ENCODE measurements around the gene NFATC2IP.
"Not testable (repeated sequence)": the region's sequence is repeated elsewhere in the genome, so short reads cannot be mapped to it uniquely, and the experiment has no call there.

NFATC2IP gene

DNA sequence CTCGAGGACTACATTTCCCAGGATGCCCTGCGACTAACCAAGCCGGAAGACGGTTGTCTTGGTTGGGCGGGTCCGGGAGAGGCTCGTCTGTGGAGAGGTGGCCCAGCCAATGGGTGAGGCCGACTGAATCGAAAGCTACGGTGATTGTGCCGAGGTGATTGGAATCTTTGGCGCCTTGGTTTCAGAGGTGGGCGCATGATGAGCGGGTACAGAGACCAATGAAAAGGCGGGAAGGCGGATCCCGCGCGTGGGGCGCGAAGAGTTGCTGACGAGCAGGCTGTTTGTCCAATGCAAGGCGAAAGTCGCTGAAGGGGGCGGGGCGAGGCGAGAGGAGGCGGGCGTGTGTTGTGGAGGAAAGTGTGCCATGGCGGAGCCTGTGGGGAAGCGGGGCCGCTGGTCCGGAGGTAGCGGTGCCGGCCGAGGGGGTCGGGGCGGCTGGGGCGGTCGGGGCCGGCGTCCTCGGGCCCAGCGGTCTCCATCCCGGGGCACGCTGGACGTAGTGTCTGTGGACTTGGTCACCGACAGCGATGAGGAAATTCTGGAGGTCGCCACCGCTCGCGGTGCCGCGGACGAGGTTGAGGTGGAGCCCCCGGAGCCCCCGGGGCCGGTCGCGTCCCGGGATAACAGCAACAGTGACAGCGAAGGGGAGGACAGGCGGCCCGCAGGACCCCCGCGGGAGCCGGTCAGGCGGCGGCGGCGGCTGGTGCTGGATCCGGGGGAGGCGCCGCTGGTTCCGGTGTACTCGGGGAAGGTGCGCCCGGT, at the start of gene NFATC2IP:
NFATC2IP (plus strand) TSS at position 290 of the 762 bp plus-strand sequence; CDS start at position 365, 75 bp downstream.
- DNase-seq = peak; percentile 100

DNA sequence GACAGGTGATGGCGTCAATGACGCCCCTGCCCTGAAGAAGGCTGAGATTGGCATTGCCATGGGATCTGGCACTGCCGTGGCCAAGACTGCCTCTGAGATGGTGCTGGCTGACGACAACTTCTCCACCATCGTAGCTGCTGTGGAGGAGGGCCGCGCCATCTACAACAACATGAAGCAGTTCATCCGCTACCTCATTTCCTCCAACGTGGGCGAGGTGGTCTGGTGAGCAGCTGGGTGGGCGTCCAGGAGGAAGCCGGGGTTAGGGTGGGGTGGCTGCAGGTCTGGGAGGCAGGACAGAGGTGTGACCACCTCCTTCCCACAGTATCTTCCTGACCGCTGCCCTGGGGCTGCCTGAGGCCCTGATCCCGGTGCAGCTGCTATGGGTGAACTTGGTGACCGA, 48.9 kb upstream of the NFATC2IP start:
- DNase-seq = no peak

DNA sequence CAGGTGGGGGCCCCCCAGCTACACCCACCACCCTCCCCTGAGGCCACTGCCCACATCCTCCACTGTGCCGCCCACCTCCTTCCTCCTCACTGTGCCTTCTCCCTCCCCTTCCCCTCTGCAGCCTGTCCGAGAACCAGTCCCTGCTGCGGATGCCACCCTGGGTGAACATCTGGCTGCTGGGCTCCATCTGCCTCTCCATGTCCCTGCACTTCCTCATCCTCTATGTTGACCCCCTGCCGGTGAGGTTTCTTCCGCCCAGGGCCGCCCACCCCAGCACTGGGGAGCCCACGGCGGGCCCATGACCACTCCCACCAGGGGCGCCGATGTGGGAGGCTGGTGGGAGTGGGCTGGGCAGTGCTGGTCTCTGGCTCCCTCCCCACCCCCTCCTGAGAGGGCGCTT, 47.8 kb upstream of the NFATC2IP start:
- no peak for DNase-seq

GRCh38 chr16:28903344-28904042, 47.2 kb upstream of the NFATC2IP start:
- DNase-seq = no peak

GRCh38 chr16:28904363-28904762, 46.4 kb upstream of the NFATC2IP start:
- no peak for DNase-seq

- no peak for DNase-seq
Observed at GRCh38 chr16:28904828-28905227, 45.9 kb upstream of the NFATC2IP start.

- DNase-seq = no peak
Observed at GRCh38 chr16:28905229-28905754, 45.4 kb upstream of the NFATC2IP start.

DNA sequence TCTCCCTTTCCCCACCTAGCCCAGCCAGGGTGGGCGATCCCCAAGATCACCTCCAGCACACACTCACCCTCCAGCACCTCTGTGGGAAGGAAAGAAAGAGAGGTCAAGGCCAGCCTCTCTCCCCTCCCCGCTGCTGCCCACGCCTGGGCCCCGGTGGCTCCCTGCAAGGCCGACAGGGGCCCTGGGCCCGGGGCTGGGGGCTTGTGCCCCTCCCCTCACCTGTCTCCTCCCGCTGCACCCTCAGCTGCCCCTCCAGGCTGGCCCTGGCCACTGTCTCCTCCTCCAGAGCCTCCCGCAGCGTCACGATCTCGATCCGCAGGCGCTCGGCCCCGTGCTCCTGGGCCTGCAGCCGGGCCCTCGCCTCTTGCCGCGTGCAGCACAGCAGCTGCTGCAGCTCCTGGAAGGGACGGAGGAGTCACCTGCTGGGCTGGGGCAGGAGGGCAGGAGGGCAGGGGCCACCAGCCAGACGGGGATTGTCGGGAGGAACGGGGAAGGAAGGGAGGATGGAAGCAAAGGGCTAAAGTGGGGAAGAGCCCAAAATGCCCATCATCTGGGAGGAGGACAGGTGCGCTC, 44.9 kb upstream of the NFATC2IP start:
- no peak for DNase-seq

DNA sequence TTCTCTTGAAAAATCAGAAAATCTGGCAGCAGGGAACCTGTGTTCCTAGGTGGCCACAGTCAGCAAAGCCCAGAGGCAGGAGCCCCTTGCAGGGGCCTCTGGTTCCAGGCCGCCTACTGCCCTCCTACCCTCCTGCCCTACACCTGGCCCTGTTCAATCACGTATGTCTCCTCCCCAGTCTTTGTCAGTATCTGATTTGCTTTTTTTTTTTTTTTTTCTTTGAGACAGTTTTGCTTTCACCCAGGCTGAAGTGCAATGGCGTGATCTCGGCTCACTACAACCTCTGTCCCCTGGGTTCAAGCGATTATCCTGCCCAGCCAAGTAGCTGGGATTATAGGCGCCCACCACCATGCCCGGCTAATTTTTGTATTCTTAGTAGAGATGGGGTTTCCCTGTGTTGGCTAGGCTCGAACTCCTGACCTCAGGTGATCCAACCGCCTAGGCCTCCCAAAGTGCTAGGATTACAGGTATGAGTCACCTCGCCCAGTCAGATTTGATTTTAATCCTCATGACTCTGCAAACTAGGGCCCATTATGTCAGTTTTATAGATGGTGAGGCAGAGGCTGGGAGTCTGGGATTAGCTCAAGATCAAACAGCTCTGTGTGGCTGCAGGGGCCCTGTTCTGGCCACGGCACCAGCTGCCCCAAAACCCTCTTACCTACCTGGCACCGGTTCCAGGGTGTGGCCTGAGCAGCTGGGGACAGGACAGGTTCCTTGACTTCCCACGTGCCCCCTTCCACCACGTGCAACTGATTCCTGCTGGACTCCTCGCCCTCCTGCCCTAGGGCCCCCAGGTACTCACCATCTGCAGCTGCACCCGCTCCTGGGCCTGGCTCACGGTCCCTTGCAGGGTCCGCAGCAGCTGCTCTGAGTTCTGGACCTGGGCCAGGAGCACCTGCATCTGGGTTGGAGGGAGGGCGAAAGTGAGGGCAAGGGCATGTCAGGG, 40.4 kb upstream of the NFATC2IP start:
- DNase-seq = peak; percentile 25

DNA sequence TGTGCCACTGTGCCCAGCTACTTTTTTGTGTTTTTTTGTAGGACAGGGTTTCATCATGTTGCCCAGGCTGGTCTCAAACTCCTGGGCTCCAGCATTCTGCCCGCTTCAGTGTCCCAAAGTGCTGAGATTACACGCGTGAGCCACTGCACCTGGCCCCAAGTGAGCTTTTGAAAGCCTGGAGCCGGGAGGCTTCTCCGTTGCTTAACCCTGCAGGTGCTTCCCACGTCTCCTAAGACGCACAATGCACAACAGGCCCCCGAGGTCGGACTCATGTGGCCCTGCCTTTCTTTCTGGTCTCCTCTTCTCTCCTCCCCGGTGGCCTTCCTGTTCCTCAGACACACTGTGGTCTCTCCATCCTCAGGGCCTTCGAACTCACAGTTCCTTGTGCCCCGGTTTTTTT, 38.2 kb upstream of the NFATC2IP start:
- DNase-seq = no peak

DNA sequence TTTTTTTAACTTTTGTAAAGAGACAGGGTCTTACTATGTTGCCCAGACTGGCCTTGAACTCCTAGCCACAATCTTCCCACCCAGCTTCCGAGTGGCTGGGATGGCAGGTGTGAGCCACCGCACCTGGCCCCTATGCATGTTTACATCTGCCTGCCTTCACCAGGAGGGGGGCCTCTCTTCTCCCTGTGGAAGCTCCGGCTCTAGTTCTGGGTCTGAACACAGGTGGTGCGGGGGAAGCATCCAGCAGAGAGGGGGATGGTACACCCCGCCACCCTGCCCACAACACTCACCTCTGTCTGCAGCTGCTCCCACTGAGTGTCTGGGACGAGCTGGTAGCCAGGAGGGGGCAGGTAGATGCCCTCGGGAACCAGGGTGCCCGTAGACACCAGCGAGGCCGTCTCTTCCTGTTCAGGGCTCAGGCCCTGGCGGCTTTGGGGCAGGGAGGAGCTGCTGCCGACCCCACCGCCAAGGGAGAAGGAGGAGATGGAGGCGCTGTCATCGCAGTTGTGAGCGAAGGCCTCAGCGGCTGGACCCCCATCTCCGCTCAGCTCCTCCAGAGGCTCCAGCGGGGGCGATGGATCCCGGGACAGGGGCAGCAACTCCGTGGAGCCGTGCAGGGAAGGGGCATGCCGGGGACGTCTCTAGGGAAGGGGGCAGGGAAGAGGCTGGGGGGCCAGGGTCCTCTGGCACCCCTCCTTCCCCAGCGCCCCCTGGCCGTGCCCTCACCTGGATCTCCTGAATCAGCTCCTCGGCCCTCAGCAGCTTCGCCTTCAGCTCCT, 36.6 kb upstream of the NFATC2IP start:
- no peak for DNase-seq

DNA sequence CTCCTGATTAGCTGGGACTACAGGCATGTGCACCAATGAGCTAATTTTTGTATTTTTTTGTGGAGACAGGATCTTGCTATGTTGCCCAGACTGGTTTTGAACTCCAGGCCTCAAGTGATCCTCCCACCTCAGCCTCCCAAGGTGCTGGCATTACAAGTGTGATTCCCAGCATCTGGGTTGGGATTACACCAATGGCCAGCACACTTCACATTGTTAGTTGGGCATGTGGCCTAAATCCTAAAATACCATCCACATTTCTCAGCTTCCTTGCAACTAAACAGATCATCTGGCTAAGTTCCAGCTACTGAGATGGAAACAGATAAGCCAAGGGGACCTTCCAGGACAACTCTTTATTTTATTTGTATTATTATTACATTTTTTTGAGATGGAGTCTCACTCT, 35.6 kb upstream of the NFATC2IP start:
- DNase-seq = no peak

- no peak for DNase-seq
Observed at GRCh38 chr16:28917095-28917494, 33.6 kb upstream of the NFATC2IP start.

- DNase-seq = no peak
Observed at GRCh38 chr16:28918698-28919097, 32.0 kb upstream of the NFATC2IP start.

DNA sequence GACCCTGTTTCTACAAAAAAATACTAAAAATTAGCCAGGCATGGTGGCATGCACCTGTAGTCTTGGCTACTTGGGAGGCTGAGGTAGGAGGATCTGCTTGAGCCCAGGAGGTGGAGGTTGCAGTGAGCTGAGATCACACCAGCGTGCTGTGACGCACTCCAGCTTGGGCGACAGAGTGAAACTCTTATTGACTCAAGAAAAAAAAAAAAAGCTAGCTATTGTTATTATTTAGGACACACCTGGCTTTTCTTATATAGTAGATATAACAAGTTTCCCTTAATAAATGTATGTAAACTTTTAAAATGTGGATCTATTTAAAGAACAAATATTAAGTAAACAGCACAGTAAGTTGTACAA, 27.5 kb upstream of the NFATC2IP start:
- DNase-seq = no peak

DNA sequence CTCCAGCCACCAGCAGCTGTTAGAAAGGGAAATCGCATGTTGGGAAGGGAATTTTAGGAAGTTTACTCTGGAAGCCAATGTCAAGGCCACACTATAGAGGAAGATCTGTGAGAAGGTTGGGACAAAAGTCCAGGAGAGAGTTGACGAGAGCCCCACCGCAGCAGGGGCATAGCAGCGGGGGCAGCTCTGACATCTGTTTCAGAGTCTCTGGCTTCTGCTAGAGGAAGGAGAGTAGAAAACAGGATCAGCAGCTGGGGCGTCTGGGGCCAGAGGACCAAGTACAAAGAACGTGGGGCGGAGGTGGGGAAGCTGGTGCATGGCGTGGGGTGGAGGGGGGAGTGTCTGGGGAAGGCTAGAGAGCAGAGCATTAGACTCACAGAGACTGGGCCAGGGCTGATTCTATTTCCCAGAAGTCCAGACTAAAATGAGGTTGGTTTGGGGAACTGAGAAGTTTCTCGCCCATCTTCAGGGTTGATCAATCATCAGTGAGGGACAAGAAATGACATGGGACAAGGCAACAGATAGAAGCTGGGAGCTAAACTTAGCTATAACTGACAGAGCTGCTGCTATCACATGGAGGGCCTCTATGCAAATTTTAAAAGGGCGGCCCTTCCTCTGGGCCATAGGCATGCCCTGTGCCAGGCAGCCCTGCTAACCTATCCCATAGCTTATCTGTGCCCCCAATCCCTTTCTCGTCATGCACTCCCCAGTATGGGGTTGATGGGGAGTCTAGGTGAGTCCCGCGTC, 26.9 kb upstream of the NFATC2IP start:
- no peak for DNase-seq

GRCh38 chr16:28924399-28924761, 26.4 kb upstream of the NFATC2IP start:
- DNase-seq = no peak

DNA sequence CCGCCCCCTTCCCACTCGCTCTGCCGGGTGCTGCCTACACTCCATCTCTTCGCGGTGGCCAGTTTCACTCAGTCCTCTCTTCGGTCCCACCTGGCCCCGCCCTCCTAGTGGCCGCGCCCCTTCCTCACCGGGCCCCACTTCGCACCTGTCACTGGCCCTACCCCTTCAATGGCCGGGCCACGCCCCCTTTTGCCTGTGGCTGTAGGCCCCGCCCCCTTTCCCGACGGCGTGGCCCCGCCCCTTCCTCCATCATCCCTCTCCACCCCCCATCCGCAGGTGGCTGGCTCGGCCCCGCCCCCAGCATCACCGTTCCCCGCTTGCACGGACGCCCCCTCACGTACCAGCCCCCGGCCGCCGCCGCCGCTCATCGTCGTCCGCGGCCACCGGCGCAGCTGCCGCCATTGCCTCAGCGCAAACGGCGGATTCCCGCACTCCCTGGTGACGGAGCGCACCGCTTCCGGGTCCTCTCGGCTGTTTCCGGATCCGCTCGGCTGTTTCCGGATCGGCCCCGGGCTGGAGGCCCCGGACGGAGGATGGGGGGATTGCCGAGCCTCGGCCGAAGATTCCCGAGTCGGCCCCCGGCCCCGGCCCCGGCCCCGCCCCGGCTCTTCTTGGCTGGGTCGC, 25.9 kb upstream of the NFATC2IP start, which contains the start of gene RABEP2:
RABEP2 (minus strand) TSS at position 477 of the 624 bp plus-strand sequence; CDS start at position 402, 75 bp downstream.
- peak; percentile 98 for DNase-seq

- peak; percentile 82 for DNase-seq
Observed at GRCh38 chr16:28925386-28926228, 25.1 kb upstream of the NFATC2IP start.

GRCh38 chr16:28926284-28926683, 24.5 kb upstream of the NFATC2IP start:
- not testable (repeated sequence) for DNase-seq

All from activated CD4-positive, alpha-beta T cell treated with anti-CD3 and anti-CD28 coated beads, Interleukin-2, Interleukin-6, amounts not matched to agents 100 ng/mL and 50 ng/mL, durations not matched to agents 16 hours and 8 hours (primary cell).